Activated CD4-positive, alpha-beta memory T cell treated with anti-CD3 and anti-CD28 coated beads for 36 hours (primary cell): ENCODE results near the gene MUC20. TPM values are rescaled to one million over a fixed set of nuclear protein-coding genes. Genes with fewer than 3 reads are reported as not detected.

Source experiments
- CTCF ChIA-PET: fragments of 350-600 bp; sonication (Branson Sonifier 250); formaldehyde crosslinking; loops from one replicate; lab custom pipeline; 2021; ENCODE audit warnings: antibody characterized with exemption, inconsistent platforms; lab: Charles Lee
- POLR2A ChIA-PET: fragments of 350-600 bp; sonication (Branson Sonifier 250); formaldehyde crosslinking; loops from one replicate; lab custom pipeline; 2021; ENCODE audit warnings: antibody characterized with exemption; lab: Charles Lee
- DNase-seq: peaks from one replicate; pipeline ENCODE4 v3.0.0-alpha.2; 2020
- H3K27ac Mint-ChIP-seq: one replicate; pipeline ENCODE4 v1.8.0; 2021; ENCODE audit warnings: mixed read lengths
- H3K27me3 Mint-ChIP-seq: one replicate; pipeline ENCODE4 v1.8.0; 2021; ENCODE audit warnings: mixed read lengths
- H3K36me3 Mint-ChIP-seq: one replicate; pipeline ENCODE4 v1.8.0; 2021; ENCODE audit warnings: mixed read lengths
- H3K4me1 Mint-ChIP-seq: one replicate; pipeline ENCODE4 v1.8.0; 2021; ENCODE audit warnings: low read depth, mixed read lengths
- H3K4me3 Mint-ChIP-seq: one replicate; pipeline ENCODE4 v1.8.0; 2021; ENCODE audit warnings: mild to moderate bottlenecking, mixed read lengths
- H3K9me3 Mint-ChIP-seq: one replicate; pipeline ENCODE4 v1.8.0; 2021; ENCODE audit warnings: mixed read lengths
- intact Hi-C: fragments of 100-400 bp; cut with micrococcal nuclease; formaldehyde crosslinking; loops from one replicate; pipeline ENCODE4 v1.15.1; 2023
- total RNA-seq, 2 experiments: library from RNA; stranded (reverse); gene quantifications; one replicate each; pipeline ENCODE4 v1.2.3, GENCODE V29; 2021

MUC20 gene
- total RNA-seq, 2 experiments from 2014 or later = 0.73 to 0.78 TPM

DNA sequence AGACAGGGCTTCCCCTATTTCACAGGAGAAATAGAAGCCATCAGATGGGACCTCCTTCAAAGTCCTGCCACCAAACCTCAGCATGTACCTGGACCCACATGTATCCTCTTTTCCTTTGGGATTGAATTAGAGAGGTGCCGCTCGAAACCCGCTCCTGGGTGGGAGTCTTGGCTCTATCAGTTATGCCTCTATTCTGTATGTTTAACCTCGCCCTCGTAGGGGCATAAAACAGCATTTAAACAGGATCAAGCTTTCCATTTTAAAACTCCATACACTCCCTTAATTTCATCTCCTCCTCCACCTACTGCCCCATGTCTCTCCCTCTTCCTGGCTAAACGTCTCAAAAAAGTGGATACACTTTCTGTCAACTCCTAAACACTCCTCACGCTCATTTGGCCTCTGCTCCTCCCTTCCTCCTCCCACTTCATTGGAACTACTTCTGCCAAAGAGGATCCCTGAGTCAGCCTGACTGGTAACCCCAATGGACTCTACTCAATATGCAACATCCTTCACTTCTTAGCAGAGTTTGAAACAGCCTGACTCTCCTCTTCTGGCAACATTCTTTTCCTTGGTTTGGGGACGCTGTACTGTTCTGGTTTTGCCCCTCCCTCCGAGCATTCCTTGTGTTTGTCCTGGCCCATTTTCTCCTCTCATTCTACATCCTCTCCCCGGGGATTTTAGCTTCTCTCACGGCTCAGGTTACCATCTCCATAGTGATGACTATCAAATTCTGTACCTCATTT, 23.0 kb upstream of the MUC20 start:
- Mint-ChIP-seq H3K4me3 (no peak overlapping the region), H3K27me3 (no peaks in the 10 kb centered on the region), H3K36me3 (peaks cover 14% of the 10 kb centered on the region), H3K27ac (no peak overlapping the region), H3K9me3 (peaks cover 2% of the 10 kb centered on the region), H3K4me1 (peaks cover 9% of the 10 kb centered on the region)
- no peak for DNase-seq
- ChIA-PET CTCF (no interaction called here), POLR2A (interaction anchor here (0.6 kb wide), 1 partner anchor 47 kb away, joined by 3 read pairs; no protein-coding TSS in a partner anchor)
- intact Hi-C loops = no loop called here

- H3K27me3 Mint-ChIP-seq = no peaks in the 10 kb centered on the region
- no peak overlapping the region for H3K4me3 Mint-ChIP-seq
- intact Hi-C loops = no loop called here
- DNase-seq = no peak
- peaks cover 2% of the 10 kb centered on the region for H3K9me3 Mint-ChIP-seq
- ChIA-PET POLR2A (no interaction called here), CTCF (no interaction called here)
- peaks cover 6% of the 10 kb centered on the region for H3K4me1 Mint-ChIP-seq
- peaks cover 11% of the 10 kb centered on the region for H3K36me3 Mint-ChIP-seq
- no peak overlapping the region for H3K27ac Mint-ChIP-seq
Measured at GRCh38 chr3:195698325-195698646, 22.5 kb upstream of the MUC20 start.

DNA sequence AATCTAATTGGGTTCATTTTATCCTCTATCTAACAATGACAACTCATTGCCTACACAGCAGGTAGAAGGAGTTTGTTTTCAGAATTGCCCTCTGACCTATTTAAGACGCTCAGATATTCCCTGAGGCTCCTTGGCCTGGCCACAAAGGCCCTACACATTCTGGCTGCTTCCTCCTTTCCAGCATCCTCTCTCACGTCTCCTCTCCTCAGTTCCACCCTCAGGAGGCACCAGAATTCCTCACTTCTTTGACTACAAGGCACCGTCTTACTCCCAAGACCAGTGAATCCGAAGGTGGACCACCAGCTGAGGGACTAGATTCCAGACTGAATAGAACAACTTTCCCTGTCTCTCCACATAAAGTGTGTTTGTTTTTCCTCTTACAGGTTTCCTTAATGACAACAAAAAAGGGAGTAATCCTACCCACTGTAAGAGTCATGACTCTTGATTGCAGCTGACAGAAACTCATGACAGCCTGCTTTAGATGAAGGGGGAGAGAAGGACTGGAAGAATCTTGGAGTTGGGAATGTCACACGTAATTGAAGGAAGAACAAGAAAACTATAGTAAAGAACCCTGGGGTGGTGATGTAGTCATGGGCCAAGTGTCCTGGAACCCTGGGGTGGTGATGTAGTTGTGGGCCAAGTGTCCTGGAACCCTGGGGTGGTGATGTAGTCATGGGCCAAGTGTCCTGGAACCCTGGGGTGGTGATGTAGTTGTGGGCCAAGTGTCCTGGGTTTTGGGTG, 22.0 kb upstream of the MUC20 start:
- Mint-ChIP-seq H3K4me1 (peaks cover 6% of the 10 kb centered on the region), H3K36me3 (peaks cover 10% of the 10 kb centered on the region), H3K27me3 (no peaks in the 10 kb centered on the region), H3K27ac (no peak overlapping the region), H3K4me3 (no peak overlapping the region), H3K9me3 (peaks cover 2% of the 10 kb centered on the region)
- DNase-seq = no peak
- CTCF ChIA-PET = no interaction called here
- POLR2A ChIA-PET = no interaction called here
- intact Hi-C loops = no loop called here

DNA sequence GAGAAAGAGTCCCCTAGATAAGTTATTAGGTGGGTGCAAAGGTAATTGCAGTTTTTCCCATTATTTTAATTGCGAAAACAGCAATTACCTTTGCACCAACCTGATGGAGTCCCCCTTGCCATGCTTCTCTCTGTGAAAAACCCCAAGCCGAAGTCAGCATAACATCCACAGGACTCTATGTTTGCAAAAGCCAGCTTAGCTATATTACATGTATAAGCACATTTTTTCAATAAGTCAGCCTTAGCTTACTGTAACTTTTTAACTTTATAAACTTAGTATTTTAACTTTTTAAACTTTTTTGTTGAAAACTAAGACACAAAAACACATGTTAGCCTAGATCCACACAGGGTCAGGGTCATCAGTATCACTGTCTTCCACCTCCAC, 21.4 kb upstream of the MUC20 start:
- no peak overlapping the region for H3K4me3 Mint-ChIP-seq
- H3K27me3 Mint-ChIP-seq = no peaks in the 10 kb centered on the region
- H3K9me3 Mint-ChIP-seq = peaks cover 2% of the 10 kb centered on the region
- CTCF ChIA-PET = no interaction called here
- DNase-seq = no peak
- POLR2A ChIA-PET = no interaction called here
- intact Hi-C loops = no loop called here
- no peak overlapping the region for H3K27ac Mint-ChIP-seq
- peaks cover 7% of the 10 kb centered on the region for H3K36me3 Mint-ChIP-seq
- peaks cover 6% of the 10 kb centered on the region for H3K4me1 Mint-ChIP-seq

- Mint-ChIP-seq H3K27ac (no peak overlapping the region), H3K36me3 (peaks cover 7% of the 10 kb centered on the region), H3K27me3 (no peaks in the 10 kb centered on the region), H3K4me1 (peaks cover 6% of the 10 kb centered on the region), H3K9me3 (peaks cover 2% of the 10 kb centered on the region), H3K4me3 (no peak overlapping the region)
- ChIA-PET CTCF (no interaction called here), POLR2A (no interaction called here)
- DNase-seq = no peak
- intact Hi-C loops = no loop called here
Measured at GRCh38 chr3:195699860-195700259, 20.9 kb upstream of the MUC20 start.

DNA sequence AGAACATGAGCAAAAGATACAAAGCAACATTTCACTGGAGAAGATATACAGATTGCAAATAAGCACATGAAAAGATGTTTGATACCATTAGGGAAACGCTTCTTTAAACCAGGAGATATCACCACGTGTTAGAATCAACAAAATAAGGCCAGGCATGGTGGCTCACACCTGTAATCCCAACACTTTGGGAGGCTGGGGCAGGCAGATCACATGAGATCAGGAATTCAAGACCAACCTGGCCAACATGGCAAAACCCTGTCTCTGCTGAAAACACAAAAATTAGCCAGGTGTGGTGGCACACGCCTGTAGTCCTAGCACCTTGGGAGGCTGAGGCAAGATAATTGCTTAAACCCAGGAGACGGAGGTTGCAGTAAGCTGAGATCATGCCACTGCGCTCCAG, 20.5 kb upstream of the MUC20 start:
- Mint-ChIP-seq H3K4me3 (no peak overlapping the region), H3K4me1 (peaks cover 6% of the 10 kb centered on the region), H3K27me3 (no peaks in the 10 kb centered on the region), H3K9me3 (no peaks in the 10 kb centered on the region), H3K27ac (no peak overlapping the region), H3K36me3 (peaks cover 4% of the 10 kb centered on the region)
- intact Hi-C loops = no loop called here
- POLR2A ChIA-PET = no interaction called here
- DNase-seq = no peak
- CTCF ChIA-PET = no interaction called here

DNA sequence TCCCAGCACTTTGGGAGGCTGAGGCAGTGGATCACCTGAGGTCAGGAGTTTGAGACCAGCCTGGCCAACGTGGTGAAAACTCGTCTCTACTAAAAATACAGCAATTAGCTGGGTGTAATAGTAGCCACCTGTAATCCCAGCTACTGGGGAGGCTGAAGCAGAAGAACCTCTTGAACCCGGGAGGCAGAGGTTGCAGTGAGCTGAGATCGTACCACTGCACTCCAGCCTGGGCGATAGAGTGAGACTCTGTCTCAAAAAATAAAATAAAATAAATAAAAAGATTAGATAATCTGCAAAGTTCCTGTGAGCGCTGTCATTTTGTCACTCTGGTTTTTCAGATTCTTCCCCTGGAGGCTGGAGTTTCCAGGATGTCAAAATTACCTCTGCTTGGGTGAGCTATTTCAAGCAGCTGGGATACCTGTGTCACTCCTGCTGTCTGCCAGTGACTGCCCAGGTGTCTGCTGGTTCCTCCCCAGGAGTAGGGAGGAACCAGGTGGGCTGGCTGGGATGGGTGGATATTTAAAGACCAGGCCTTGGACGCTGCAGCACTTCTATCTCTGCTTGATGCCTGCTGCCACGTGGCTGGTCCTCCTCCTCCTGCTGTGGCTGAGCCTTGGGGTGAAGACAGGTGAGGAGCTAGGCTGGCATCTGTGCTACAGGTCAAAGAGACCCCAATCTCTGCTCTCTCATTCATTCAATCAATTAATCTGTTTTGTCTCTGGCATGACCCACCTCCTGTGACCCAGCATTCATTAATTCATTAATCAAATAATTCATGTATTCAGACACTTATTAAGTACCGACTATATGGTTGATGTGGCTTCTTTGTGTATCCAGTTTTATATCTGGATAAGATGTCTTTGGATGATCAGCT, 19.5 kb upstream of the MUC20 start:
- intact Hi-C loops = no loop called here
- Mint-ChIP-seq H3K9me3 (no peaks in the 10 kb centered on the region), H3K4me1 (peaks cover under 1% of the 10 kb centered on the region), H3K27ac (no peak overlapping the region), H3K27me3 (no peaks in the 10 kb centered on the region), H3K4me3 (no peak overlapping the region), H3K36me3 (peaks cover under 1% of the 10 kb centered on the region)
- DNase-seq = no peak
- POLR2A ChIA-PET = interaction anchor here (0.6 kb wide), 1 partner anchor 305 kb away, joined by 3 read pairs; no protein-coding TSS in a partner anchor
- CTCF ChIA-PET = no interaction called here

DNA sequence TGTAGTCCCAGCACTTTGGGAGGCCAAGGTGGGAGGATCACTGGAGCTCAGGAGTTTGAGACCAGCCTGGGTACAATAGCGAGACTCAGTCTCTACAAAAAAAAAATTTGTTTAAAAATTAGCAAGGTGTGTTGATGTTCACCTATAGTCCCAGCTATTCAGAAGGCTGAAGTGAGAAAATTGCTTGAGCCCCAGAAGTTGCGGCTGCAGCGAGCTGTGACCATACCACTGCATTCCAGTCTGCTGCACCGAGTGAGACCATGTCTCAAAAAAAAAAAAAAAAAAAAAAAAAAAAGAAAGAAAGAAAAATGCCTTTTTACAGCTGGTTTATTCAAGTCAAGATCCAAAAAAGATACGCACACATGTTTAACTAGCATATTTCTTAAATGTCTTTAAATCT, 17.0 kb upstream of the MUC20 start:
- Mint-ChIP-seq H3K36me3 (no peaks in the 10 kb centered on the region), H3K4me3 (no peak overlapping the region), H3K27me3 (no peaks in the 10 kb centered on the region), H3K27ac (no peak overlapping the region), H3K9me3 (no peaks in the 10 kb centered on the region), H3K4me1 (no peaks in the 10 kb centered on the region)
- intact Hi-C loops = no loop called here
- ChIA-PET POLR2A (no interaction called here), CTCF (no interaction called here)
- no peak for DNase-seq

GRCh38 chr3:195704433-195704999, 16.3 kb upstream of the MUC20 start:
- no peaks in the 10 kb centered on the region for H3K4me1 Mint-ChIP-seq
- intact Hi-C loops = no loop called here
- no peaks in the 10 kb centered on the region for H3K9me3 Mint-ChIP-seq
- ChIA-PET POLR2A (no interaction called here), CTCF (no interaction called here)
- H3K4me3 Mint-ChIP-seq = no peak overlapping the region
- H3K27me3 Mint-ChIP-seq = no peaks in the 10 kb centered on the region
- H3K27ac Mint-ChIP-seq = no peak overlapping the region
- H3K36me3 Mint-ChIP-seq = no peaks in the 10 kb centered on the region
- no peak for DNase-seq

DNA sequence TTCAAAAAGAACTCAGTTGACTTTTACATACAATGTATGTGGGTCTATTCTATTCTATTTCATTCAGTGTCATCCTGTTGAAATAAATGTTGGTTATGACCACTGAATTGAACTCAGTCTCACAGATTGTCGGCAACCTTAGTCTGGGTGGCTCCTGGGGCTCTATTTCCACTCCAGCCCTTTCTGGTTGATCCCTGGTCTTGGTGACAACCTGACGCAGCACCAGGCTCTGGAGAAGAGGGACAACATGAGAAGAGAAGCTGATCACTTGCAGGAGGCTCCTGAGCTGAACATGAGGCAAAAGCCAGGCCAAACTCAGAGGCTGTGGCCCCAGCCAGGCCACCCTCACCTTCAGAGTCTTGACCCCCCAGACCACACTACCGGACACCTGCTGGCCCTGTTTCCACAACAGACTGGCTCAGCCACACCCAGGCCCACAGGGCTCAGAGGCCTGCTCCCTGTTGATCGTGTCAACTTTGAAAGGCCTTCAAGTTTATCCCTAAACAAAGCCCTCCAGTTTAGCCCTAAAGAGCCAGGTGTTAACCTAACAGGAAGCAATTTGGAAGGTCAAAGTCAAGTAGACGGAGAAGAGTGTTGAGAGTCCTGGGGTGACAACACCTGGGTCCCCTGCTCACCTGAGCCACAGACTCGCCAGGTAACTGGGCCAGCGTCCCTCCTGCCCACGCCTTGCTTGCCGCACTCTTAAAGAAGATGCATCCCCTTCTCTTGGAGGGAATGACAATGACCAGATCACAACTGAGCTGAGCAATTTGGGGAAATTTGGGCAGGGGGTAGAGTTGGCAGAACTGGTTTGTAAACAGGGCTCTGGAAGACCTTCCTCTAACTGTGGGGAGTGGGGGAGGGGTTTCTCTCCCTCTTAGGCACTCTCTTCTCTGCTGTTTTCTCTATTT, 15.4 kb upstream of the MUC20 start:
- CTCF ChIA-PET = no interaction called here
- Mint-ChIP-seq H3K36me3 (no peaks in the 10 kb centered on the region), H3K4me3 (no peak overlapping the region), H3K27ac (no peak overlapping the region), H3K27me3 (no peaks in the 10 kb centered on the region), H3K4me1 (no peaks in the 10 kb centered on the region), H3K9me3 (no peaks in the 10 kb centered on the region)
- intact Hi-C loops = no loop called here
- POLR2A ChIA-PET = no interaction called here
- no peak for DNase-seq

GRCh38 chr3:195708061-195708460, 12.7 kb upstream of the MUC20 start:
- ChIA-PET POLR2A (no interaction called here), CTCF (interaction anchor here (0.7 kb wide), 1 partner anchor 9 kb away, joined by 3 read pairs; no protein-coding TSS in a partner anchor)
- Mint-ChIP-seq H3K27ac (no peak overlapping the region), H3K4me3 (no peak overlapping the region), H3K27me3 (no peaks in the 10 kb centered on the region), H3K36me3 (no peaks in the 10 kb centered on the region), H3K4me1 (no peaks in the 10 kb centered on the region), H3K9me3 (no peaks in the 10 kb centered on the region)
- intact Hi-C loops = no loop called here
- no peak for DNase-seq
